Hepatocyte (in vitro differentiated cells): ENCODE data around the gene HELZ2.

ENCODE experiments used
- EZH2 ChIP-seq: fragments of 200-600 bp; sonication (generic); IDR thresholded peaks from 2 replicates; pipeline ENCODE4 v1.6.1; 2016; ENCODE audit warnings: antibody characterized with exemption, mild to moderate bottlenecking, borderline replicate concordance
- EZH2phosphoT487 ChIP-seq: fragments of 200-600 bp; sonication (generic); IDR thresholded peaks from one replicate; pipeline ENCODE4 v1.6.1; 2018; ENCODE audit warnings: antibody characterized with exemption, mild to moderate bottlenecking, low read depth, moderate library complexity; ENCODE audit not compliant: unreplicated experiment, severe bottlenecking
- TF ChIP-seq, protein P1 (sequence below): fragments of 200-600 bp; sonication (generic); IDR thresholded peaks from 2 replicates; pipeline ENCODE4 v1.5.1; 2016; ENCODE audit warnings: antibody characterized with exemption, mild to moderate bottlenecking; ENCODE audit not compliant: poor library complexity

DNA sequence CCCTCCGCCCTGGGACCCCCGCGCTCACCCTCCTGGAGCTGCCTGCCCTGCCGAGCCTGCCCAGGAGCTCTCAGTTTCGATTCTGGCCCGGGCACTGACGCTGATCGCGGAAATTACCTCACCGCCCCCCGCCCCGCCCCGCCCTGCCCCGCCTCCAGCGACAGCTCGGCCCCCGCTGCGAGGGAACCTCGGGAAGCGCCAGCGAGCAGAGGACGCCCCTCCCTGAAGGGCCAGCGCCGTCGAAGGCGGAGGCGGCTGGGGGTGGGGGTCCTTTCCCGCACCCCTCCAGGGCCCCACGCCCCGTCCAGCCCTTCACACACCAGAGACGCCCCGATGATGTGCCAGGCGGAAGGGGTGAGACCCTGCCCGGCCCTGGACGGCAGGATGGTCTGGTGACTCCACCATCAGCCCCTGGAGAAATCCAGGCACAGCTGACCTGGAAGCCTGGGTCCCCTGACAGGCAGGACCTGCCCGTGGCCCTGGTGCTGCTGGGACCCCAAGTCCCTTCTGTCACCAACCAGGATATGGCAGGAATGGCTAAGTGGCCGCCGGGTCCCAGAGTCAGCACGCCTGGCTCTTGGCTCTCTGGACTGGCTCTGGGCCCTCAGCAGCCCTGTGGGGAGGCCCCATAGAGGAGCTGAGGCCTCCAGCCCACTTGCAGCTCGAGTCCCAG is at the start of gene HELZ2:
- TF ChIP-seq, protein P1, sequence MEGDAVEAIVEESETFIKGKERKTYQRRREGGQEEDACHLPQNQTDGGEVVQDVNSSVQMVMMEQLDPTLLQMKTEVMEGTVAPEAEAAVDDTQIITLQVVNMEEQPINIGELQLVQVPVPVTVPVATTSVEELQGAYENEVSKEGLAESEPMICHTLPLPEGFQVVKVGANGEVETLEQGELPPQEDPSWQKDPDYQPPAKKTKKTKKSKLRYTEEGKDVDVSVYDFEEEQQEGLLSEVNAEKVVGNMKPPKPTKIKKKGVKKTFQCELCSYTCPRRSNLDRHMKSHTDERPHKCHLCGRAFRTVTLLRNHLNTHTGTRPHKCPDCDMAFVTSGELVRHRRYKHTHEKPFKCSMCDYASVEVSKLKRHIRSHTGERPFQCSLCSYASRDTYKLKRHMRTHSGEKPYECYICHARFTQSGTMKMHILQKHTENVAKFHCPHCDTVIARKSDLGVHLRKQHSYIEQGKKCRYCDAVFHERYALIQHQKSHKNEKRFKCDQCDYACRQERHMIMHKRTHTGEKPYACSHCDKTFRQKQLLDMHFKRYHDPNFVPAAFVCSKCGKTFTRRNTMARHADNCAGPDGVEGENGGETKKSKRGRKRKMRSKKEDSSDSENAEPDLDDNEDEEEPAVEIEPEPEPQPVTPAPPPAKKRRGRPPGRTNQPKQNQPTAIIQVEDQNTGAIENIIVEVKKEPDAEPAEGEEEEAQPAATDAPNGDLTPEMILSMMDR = no peak
- no peak for TF ChIP-seq EZH2
- TF ChIP-seq EZH2phosphoT487 = no peak
